HG03064 (cell line): ENCODE measurements around the gene PHIP.
A peak's percentile ranks its signal among the peaks of the same experiment; 100 is the strongest.

Experiments used
- ATAC-seq: cut with Tn5 transposase; IDR thresholded peaks from one replicate; pipeline ENCODE4 v1.9.1; 2021; ENCODE audit warnings: low read depth; ENCODE audit not compliant: unreplicated experiment

The PHIP gene

GRCh38 chr6:79071547-79071946 is 6.5 kb downstream of the PHIP start:
- ATAC-seq, result no peak

- ATAC-seq, result peak; percentile 87
Measured at GRCh38 chr6:79070206-79070825, 7.7 kb downstream of the PHIP start.

GRCh38 chr6:79066828-79067227 is 11.2 kb downstream of the PHIP start:
- no peak for ATAC-seq

DNA sequence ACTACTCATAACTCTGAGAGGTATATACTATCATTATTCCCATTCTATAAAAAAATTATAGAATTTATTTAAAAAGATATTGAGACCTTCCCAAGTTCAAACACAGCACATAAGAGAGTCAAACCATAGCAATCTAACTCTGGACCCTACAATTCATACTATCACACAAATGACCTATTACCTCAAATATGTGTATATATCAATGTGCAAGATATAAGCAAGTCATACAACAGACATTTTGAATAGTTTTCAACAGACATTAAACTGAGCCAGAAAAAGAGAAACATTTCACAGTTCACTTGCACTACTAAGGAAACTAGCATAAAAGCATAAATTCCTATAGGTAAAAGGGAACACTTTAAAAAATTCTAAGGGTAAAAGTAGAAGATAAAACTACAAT is 11.7 kb downstream of the PHIP start:
- no peak for ATAC-seq

GRCh38 chr6:79065232-79065631 is 12.8 kb downstream of the PHIP start:
- no peak for ATAC-seq

DNA sequence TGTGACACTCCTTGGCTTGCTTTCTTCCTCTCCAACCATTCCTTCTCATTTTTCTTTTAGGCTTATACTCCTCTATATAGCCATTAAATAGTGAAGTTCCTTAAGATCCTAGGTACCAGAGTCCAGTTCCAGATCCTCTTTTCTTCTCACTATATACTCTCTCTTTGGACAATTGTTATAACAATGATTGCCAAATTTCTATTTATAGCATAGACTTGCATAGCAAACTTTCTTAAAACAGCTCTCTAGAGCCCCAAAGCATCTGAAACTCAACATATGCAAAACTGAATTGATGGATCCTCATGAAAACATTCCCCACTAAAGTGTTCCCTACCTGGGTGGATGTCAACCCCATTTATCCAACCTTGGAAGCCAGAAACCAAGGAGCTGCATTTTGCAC is 13.4 kb downstream of the PHIP start:
- no peak for ATAC-seq

DNA sequence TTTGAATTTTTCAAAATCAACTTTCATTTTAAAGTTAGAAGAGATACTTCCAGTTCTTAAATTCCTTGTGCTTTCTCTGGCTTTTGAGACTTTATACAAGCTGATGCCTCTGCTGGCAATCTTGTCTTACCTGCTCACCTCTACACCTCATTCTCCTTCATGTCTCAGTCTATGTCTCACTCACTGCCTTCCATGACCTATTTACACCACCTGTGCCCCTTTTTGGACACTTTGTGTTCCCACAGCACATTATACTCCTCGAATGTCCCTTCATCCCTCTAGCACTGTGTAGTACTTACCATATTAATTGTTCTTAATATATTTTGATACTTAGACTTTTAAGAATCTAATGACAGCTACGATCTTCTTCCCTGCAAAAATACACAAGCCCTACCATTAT is 15.3 kb downstream of the PHIP start:
- ATAC-seq, result no peak

DNA sequence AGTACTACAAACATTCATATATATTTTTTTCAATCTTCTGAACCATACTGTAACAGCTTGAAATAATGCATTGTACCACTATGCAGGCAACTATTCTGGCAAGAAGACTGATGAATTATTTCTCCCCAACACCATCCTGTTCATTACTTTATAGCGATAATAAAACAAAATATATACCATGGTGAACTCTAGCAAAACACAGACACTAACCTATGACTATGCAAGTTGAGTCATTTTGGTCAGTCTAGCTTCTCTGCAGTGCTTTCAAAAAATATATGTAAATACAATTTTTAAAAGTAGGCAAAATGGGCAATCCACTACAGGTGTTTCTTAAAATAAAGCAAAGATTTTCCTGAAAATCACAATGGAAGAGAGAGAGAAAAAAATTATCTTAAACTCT is 20.3 kb downstream of the PHIP start:
- ATAC-seq, result no peak

DNA sequence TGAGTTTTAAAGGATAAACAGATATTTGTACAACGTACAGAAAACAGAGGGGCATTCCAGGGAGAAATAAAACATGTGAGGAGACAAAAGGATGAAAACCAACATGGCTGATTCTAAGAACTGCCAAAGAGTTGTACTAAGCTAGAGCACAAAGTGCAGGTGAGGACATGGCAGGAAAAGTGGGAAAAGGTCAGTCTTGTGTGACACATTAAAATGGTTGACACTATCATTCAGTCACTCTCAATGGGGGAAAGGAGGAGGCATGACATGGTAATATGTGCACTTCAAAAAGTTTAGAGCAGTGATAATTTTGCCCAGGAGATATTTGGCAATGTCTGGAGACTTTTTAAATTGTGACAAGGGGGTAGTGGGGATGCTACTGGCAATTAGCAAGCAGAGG is 21.8 kb downstream of the PHIP start:
- no peak for ATAC-seq

DNA sequence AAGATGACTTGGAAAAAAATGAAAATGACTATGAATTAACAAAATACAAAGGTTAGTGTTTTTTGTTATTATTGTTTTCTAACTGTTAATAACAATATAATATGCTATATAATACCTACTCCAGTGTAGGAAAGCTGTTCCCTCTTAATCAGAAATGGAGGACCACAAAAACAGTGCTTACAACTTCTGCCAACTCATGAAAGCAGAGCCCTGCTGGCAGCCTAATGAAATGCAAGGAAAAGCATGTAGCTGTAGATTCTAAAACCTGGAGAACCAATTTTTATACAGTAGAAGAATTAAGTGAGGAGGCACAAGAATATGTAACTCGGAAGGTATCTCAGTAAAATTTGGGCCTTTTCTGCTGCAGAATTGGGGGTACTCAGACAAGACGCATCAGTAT is 29.4 kb downstream of the PHIP start:
- no peak for ATAC-seq

DNA sequence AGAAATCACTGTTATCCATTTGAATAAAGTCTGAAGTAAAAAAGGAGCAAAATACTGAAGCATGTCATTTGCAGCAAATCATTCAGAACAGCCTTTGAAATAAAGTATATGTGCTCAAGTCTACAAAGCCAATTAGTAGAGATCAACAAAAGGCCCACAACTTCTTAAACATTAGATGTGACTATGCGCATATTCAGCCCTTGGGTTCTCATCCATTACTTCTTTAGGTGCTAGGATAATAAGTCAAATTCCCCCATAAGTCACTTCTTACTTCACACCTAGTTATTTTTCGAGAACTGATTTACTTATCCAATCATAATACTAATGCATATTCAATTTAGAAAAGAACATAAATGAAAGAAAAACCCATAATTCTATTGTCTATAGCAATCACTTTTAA is 31.0 kb downstream of the PHIP start:
- no peak for ATAC-seq

DNA sequence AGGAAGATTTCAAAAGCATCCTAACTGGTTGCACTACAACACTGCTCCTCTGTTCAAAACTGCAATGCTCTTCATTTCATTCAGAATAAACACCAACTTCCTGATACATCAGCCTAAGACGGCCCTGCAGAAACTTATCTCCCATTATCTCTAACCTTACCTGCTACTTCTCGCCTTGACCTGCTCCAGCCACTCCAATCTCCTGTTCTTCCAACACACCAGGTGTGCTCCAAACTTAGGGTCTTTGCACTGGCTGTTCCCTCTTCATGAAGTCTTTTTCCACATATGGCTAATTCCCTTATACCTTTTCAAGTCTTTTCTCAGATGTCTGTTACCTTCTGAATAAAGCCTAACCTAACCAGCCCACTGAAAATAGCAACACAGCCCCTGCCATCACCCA is 32.1 kb downstream of the PHIP start:
- no peak for ATAC-seq

- ATAC-seq, result no peak
Measured at GRCh38 chr6:79042799-79043126, 35.3 kb downstream of the PHIP start.

DNA sequence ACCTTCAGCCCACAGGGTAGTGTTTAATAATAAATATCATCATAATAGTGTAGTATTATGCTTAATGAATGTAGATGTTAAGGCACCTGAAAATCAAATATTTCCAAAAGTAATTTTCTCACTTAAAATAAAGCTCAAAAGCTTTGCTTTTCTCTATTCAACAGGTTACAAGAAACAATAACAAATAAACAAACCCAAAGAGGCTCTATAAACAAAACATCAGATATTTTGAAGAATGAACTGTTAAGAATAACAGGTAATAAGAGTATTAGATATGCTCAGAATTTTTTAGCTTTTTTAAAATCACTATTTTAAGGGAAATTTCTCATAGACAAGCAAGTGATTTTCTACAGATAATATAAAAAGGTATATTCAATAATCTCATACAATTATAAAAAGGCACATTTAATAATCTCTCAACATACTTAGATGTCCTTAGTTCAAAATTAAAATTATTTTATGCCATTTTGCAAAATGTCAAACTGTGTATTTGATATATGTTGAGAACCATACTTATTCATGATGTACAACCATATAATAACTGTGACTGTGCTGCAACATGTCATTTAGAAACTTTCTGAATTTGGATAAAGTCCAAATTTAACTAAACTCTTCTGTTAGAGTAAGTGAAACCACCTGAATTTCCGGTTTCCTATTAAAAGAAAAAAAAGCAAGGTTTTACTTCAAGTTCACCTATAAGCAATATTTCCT is 35.8 kb downstream of the PHIP start:
- ATAC-seq, result peak; percentile 85

- ATAC-seq, result peak; percentile 51
Measured at GRCh38 chr6:79040083-79040482, 38.0 kb downstream of the PHIP start.

DNA sequence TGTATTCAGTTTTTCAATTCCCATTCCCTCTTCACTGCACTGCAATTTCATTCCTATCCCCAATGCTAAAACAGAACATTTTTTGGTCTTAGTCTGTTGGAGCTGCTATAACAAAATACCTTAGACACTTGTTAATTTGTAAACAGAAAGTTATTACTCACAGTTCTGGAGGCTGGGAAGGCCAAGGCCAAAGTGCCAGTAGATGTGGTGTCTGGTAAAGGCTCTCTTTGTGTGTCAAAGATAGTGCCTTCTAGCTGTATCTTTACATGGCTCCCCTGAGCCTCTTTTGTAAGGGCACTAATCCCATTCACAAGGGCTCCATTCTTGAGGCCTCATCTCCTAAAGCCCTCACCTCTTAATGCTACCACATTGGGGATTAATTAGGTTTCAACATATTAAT is 40.0 kb downstream of the PHIP start:
- no peak for ATAC-seq

GRCh38 chr6:79034865-79035264 is 43.2 kb downstream of the PHIP start:
- no peak for ATAC-seq

- ATAC-seq, result no peak
Measured at GRCh38 chr6:79033279-79033678, 44.8 kb downstream of the PHIP start.

GRCh38 chr6:79031821-79032590 is 46.0 kb downstream of the PHIP start:
- no peak for ATAC-seq

GRCh38 chr6:79030511-79030910 is 47.5 kb downstream of the PHIP start:
- no peak for ATAC-seq

DNA sequence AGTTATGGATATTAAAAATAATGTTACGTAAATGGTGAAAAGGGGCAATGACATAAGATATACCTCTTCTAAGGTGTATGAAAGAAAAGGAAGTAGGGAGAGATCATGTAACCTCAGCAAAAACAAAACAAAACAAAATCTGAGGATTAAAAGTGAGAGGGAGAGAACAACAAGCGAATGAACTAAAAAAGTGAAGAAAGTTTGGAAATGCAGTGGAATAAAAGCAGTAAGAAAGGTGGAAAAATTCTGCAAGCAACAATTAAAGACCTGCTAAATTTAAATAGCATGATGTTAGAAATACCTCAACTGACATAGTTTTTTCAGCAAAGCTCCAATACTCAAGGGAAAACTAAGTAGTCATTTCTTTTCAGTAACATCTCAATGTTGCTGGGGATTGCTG is 48.0 kb downstream of the PHIP start:
- no peak for ATAC-seq
